Keratinocyte (primary cell): ENCODE measurements around the gene MED15. TPM values are rescaled to one million over a fixed set of nuclear protein-coding genes. Genes with fewer than 3 reads are reported as not detected.

ENCODE experiments used
- DNase-seq: peaks from one replicate; pipeline ENCODE4 v3.0.0-alpha.2; 2011; ENCODE audit warnings: low read depth, missing footprints, low spot score
- FAIRE-seq: peaks from 2 replicates; lab custom pipeline; 2011; peaks lifted over from hg19 to GRCh38; lab: Jason Lieb, UNC
- H2AFZ ChIP-seq: 2 replicates; pipeline ENCODE4 v1.6.0; 2012; ENCODE audit warnings: low read length, control low read depth, inconsistent platforms; ENCODE audit not compliant: control insufficient read depth
- H3K27ac ChIP-seq: 2 replicates; pipeline ENCODE4 v1.5.1; 2011; ENCODE audit warnings: low read length; ENCODE audit not compliant: control insufficient read depth, insufficient read depth
- H3K27me3 ChIP-seq: 3 replicates; pipeline ENCODE4 v1.6.0; 2011; ENCODE audit warnings: low read length; ENCODE audit not compliant: control insufficient read depth, insufficient read depth; ENCODE audit errors: extremely low read depth
- H3K36me3 ChIP-seq, 2 experiments: 2 replicates in 1 of 2; 3 replicates in 1 of 2; pipeline ENCODE4 v1.5.1; 2011; ENCODE audit warnings: low read length in 2 of 2, mild to moderate bottlenecking in 1 of 2; ENCODE audit not compliant: control insufficient read depth in 2 of 2, insufficient read depth in 2 of 2; ENCODE audit errors: extremely low read depth in 1 of 2
- H3K4me1 ChIP-seq: 3 replicates; pipeline ENCODE4 v1.5.1; 2011; ENCODE audit warnings: low read length; ENCODE audit not compliant: control insufficient read depth, insufficient read depth; ENCODE audit errors: extremely low read depth
- H3K4me2 ChIP-seq: 3 replicates; pipeline ENCODE4 v1.6.0; 2011; ENCODE audit warnings: low read depth, low read length; ENCODE audit not compliant: control insufficient read depth, insufficient read depth; ENCODE audit errors: extremely low read depth
- H3K4me3 ChIP-seq, 3 experiments: fragments of 200-600 bp in 1 of 3; sonication (generic) in 1 of 3; 2 replicates in 2 of 3; 3 replicates in 1 of 3; pipeline ENCODE4 v1.5.1; 2011 to 2016; ENCODE audit warnings: low read length in 3 of 3, mild to moderate bottlenecking in 3 of 3, control low read depth in 2 of 3, inconsistent platforms in 1 of 3, low read depth in 1 of 3, mixed read lengths in 1 of 3, mixed run types in 1 of 3, moderate library complexity in 1 of 3; ENCODE audit not compliant: control insufficient read depth in 2 of 3, insufficient read depth in 2 of 3; ENCODE audit errors: extremely low read depth in 1 of 3
- H3K79me2 ChIP-seq: 2 replicates; pipeline ENCODE4 v1.6.0; 2012; ENCODE audit warnings: low read length; ENCODE audit not compliant: control insufficient read depth, insufficient read depth
- H3K9ac ChIP-seq: 3 replicates; pipeline ENCODE4 v1.6.0; 2011; ENCODE audit warnings: low read length; ENCODE audit not compliant: control insufficient read depth, insufficient read depth; ENCODE audit errors: extremely low read depth
- H3K9me1 ChIP-seq: 3 replicates; pipeline ENCODE4 v1.6.0; 2011; ENCODE audit warnings: low read length; ENCODE audit not compliant: control insufficient read depth, insufficient read depth; ENCODE audit errors: extremely low read depth
- H3K9me3 ChIP-seq: 2 replicates; pipeline ENCODE4 v1.5.1; 2012; ENCODE audit warnings: low read depth, low read length; ENCODE audit not compliant: control insufficient read depth
- H4K20me1 ChIP-seq: 3 replicates; pipeline ENCODE4 v1.6.0; 2011; ENCODE audit warnings: low read length; ENCODE audit not compliant: control insufficient read depth, insufficient read depth; ENCODE audit errors: extremely low read depth
- EZH2 ChIP-seq: IDR thresholded peaks from one replicate; pipeline ENCODE4 v1.6.1; 2012; ENCODE audit warnings: inconsistent platforms, mild to moderate bottlenecking, low read length, moderate library complexity
- dilution Hi-C: fragments of 300-500 bp; cut with MboI; formaldehyde crosslinking; loops from one replicate; pipeline ENCODE4 v1.7.0; 2020; ENCODE audit warnings: low sequenced_read_pairs; ENCODE audit not compliant: extremely low pct_ligation_motif_present
- polyA plus RNA-seq, 5 experiments: library from polyadenylated mRNA; depleted of rRNA in 3 of 5; stranded (reverse) in 3 of 5; stranded (forward) in 1 of 5; unstranded in 1 of 5; fragments of >200 nt; gene quantifications; 1 replicate in 1 of 5; 2 replicates in 3 of 5; 3 replicates in 1 of 5; pipeline versions ENCODE4 v1.2.1 to v1.2.3, GENCODE V29; 2011 to 2012; ENCODE audit warnings: missing spikeins in 2 of 5, low read depth in 1 of 5, low replicate concordance in 1 of 5
- TF ChIP-seq, protein P1 (sequence below), 3 experiments: IDR thresholded peaks in 1 of 3; conservative IDR thresholded peaks in 1 of 3; optimal IDR thresholded peaks in 1 of 3; 2 replicates in 2 of 3; 3 replicates in 1 of 3; pipeline versions ENCODE3 to v1.5.1; 2011; ENCODE audit warnings: low read length in 3 of 3, mild to moderate bottlenecking in 3 of 3, moderate library complexity in 2 of 3, control low read depth in 1 of 3, inconsistent platforms in 1 of 3; ENCODE audit not compliant: insufficient read depth in 2 of 3; ENCODE audit errors: extremely low read depth in 1 of 3

The MED15 gene
- polyA plus RNA-seq, 1 donor (not counting 4 experiments of a cell fraction or from before 2014, with no cell fraction given): 24.9 TPM

DNA sequence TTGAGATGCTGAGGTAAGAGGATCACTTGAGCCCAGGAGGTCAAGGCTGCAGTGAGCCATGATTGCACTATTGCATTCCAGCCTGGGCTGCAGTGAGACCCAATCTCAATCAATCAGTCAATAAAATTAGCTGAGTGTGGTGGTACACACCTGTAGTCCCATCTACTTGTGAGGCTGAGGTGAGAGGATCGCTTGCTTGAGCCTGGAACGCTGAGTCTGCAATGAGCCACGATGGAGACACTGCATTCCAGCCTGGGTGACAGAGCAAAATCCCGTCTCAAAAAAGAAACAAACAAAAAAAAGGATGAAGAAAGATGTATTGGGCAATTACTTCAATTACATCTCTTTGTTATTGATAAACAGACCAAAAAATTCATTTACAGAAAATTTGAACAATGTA is 54.5 kb downstream of the MED15 start:
- H2AFZ ChIP-seq: no peak overlapping the region
- H3K36me3 ChIP-seq: peaks cover 39 to 57% of the 10 kb centered on the region in 2 experiments
- no peaks in the 10 kb centered on the region for H3K9me3 ChIP-seq
- peaks cover 6% of the 10 kb centered on the region for H3K9me1 ChIP-seq
- H3K4me3 ChIP-seq: no peak overlapping the region
- peaks cover 28% of the 10 kb centered on the region for H3K4me1 ChIP-seq
- no peak for DNase-seq
- H3K9ac ChIP-seq: no peak overlapping the region
- H3K27ac ChIP-seq: no peak overlapping the region
- no peak for FAIRE-seq
- peaks cover 38% of the 10 kb centered on the region for H3K79me2 ChIP-seq
- dilution Hi-C loops: no loop called here
- no peak for TF ChIP-seq EZH2
- TF ChIP-seq, protein P1, sequence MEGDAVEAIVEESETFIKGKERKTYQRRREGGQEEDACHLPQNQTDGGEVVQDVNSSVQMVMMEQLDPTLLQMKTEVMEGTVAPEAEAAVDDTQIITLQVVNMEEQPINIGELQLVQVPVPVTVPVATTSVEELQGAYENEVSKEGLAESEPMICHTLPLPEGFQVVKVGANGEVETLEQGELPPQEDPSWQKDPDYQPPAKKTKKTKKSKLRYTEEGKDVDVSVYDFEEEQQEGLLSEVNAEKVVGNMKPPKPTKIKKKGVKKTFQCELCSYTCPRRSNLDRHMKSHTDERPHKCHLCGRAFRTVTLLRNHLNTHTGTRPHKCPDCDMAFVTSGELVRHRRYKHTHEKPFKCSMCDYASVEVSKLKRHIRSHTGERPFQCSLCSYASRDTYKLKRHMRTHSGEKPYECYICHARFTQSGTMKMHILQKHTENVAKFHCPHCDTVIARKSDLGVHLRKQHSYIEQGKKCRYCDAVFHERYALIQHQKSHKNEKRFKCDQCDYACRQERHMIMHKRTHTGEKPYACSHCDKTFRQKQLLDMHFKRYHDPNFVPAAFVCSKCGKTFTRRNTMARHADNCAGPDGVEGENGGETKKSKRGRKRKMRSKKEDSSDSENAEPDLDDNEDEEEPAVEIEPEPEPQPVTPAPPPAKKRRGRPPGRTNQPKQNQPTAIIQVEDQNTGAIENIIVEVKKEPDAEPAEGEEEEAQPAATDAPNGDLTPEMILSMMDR (optimal IDR thresholded peaks at IDR 0.05 in 1 of 3, IDR thresholded peaks at IDR 0.05 in 1 of 3, conservative IDR thresholded peaks at IDR 0.05 in 1 of 3; ENCODE audit: extremely low read depth in 1 of 3, insufficient read depth in 2 of 3, low read length in 3 of 3): no peak
- no peak overlapping the region for H3K4me2 ChIP-seq
- peaks cover 15% of the 10 kb centered on the region for H4K20me1 ChIP-seq
- no peaks in the 10 kb centered on the region for H3K27me3 ChIP-seq

DNA sequence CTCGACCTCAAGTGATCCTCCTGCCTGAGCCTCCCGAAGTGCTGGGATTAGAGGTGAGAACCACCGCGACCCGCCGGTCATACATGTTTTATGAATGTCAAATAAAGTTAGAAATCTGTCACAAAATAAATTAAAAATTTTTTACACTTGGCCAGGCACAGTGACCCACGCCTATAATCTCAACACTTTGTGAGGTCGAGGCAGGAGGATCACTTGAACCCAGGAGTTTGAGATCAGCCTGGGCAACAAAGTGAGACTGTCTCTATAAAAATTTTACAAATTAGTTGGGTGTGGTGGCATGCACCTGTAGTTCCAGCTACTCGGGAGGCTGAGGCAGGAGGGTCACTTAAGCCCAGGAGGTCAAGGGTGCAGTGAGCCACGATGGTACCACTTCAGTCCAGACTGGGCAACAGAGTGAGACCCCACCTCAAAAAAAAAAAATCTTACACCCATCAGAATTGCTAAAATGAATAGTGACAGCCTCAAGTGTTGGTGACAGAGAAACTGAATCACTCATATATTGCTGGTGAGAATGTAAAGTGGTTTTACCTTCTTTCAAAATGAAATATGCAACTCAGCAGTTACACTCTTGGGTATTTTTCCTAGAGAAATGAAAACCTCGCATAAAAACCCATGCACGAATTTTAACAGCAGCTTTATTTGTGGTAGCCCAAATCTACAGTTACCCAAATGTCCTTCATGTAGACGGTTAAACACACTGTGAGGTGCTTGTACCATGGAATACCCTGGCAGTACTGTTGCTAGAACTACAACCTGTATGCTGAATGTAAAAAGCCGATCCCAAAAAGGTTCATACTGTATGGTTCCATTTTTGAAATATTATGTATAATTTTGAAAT is 55.4 kb downstream of the MED15 start:
- peaks cover 30% of the 10 kb centered on the region for H3K79me2 ChIP-seq
- H3K9me1 ChIP-seq: peaks cover 3% of the 10 kb centered on the region
- H3K9me3 ChIP-seq: no peaks in the 10 kb centered on the region
- peaks cover 23% of the 10 kb centered on the region for H4K20me1 ChIP-seq
- no peak overlapping the region for H2AFZ ChIP-seq
- no peak overlapping the region for H3K27ac ChIP-seq
- no peak for FAIRE-seq
- H3K4me1 ChIP-seq: peaks cover 38% of the 10 kb centered on the region
- dilution Hi-C loops: no loop called here
- H3K9ac ChIP-seq: no peak overlapping the region
- H3K36me3 ChIP-seq: peaks cover 37 to 54% of the 10 kb centered on the region in 2 experiments
- DNase-seq: no peak
- TF ChIP-seq, protein P1 (optimal IDR thresholded peaks at IDR 0.05 in 1 of 3, IDR thresholded peaks at IDR 0.05 in 1 of 3, conservative IDR thresholded peaks at IDR 0.05 in 1 of 3; ENCODE audit: extremely low read depth in 1 of 3, insufficient read depth in 2 of 3, low read length in 3 of 3): no peak
- no peak for TF ChIP-seq EZH2
- H3K4me3 ChIP-seq: no peak overlapping the region
- H3K27me3 ChIP-seq: no peaks in the 10 kb centered on the region
- no peak overlapping the region for H3K4me2 ChIP-seq
